OCI-LY3 (cell line): ENCODE measurements around the gene NFX1.

Experiments
- H2AFZ ChIP-seq: fragments of 200-600, 300-600 bp; shearing (Covaris generic); 2 replicates; pipeline ENCODE4 v1.6.0; 2014; ENCODE audit warnings: antibody characterized with exemption, low read depth, low read length
- H3K27ac ChIP-seq: fragments of 200-600, 300-600 bp; sonication (generic); 2 replicates; pipeline ENCODE4 v1.5.1; 2014; ENCODE audit warnings: mild to moderate bottlenecking, low read length, moderate library complexity, mixed read lengths
- H3K27me3 ChIP-seq: fragments of 200-600, 300-600 bp; sonication (generic); 2 replicates; pipeline ENCODE4 v1.6.1; 2014; ENCODE audit warnings: low read depth, low read length, mixed read lengths
- H3K36me3 ChIP-seq: fragments of 200-600, 300-600 bp; sonication (generic); replicated peaks from 2 replicates; pipeline ENCODE3; 2014; ENCODE audit warnings: low read depth, low read length, mixed read lengths
- H3K4me1 ChIP-seq: fragments of 300-600, 200-600 bp; sonication (generic); 2 replicates; pipeline ENCODE4 v1.6.1; 2014; ENCODE audit warnings: low read length, mixed read lengths
- H3K4me2 ChIP-seq: fragments of 200-600, 300-600 bp; sonication (generic); 2 replicates; pipeline ENCODE4 v1.6.1; 2014; ENCODE audit warnings: low read length, mixed read lengths
- H3K4me3 ChIP-seq: fragments of 300-600, 200-600 bp; sonication (generic); 2 replicates; pipeline ENCODE4 v1.5.1; 2014; ENCODE audit warnings: antibody characterized with exemption, mild to moderate bottlenecking, low read length, moderate library complexity
- H3K79me2 ChIP-seq: fragments of 300-600, 200-600 bp; shearing (Covaris generic); 2 replicates; pipeline ENCODE4 v1.6.1; 2014; ENCODE audit warnings: mild to moderate bottlenecking, low read length, mixed read lengths
- H3K9ac ChIP-seq: fragments of 300-600, 200-600 bp; shearing (Covaris generic); 2 replicates; pipeline ENCODE4 v1.6.0; 2014; ENCODE audit warnings: mild to moderate bottlenecking, low read length, moderate library complexity
- H3K9me3 ChIP-seq: fragments of 200-600, 300-600 bp; shearing (Covaris generic); 2 replicates; pipeline ENCODE4 v1.6.1; 2014; ENCODE audit warnings: low read length, mixed read lengths; ENCODE audit not compliant: insufficient read depth
- H4K20me1 ChIP-seq: fragments of 200-600, 300-600 bp; sonication (generic); 2 replicates; pipeline ENCODE4 v1.6.1; 2016; ENCODE audit warnings: low read length, mixed read lengths; ENCODE audit not compliant: insufficient read depth
- EZH2phosphoT487 ChIP-seq: fragments of 200-600 bp; shearing (Covaris generic); IDR thresholded peaks from 2 replicates; pipeline ENCODE4 v1.6.1; 2018; ENCODE audit warnings: antibody characterized with exemption, mixed run types, low read depth
- TF ChIP-seq, protein P1 (sequence below): fragments of 200-600, 300-600 bp; sonication (generic); IDR thresholded peaks from 2 replicates; pipeline ENCODE4 v1.5.1; 2014; ENCODE audit warnings: antibody characterized with exemption, low read length, low read depth

The NFX1 gene

DNA sequence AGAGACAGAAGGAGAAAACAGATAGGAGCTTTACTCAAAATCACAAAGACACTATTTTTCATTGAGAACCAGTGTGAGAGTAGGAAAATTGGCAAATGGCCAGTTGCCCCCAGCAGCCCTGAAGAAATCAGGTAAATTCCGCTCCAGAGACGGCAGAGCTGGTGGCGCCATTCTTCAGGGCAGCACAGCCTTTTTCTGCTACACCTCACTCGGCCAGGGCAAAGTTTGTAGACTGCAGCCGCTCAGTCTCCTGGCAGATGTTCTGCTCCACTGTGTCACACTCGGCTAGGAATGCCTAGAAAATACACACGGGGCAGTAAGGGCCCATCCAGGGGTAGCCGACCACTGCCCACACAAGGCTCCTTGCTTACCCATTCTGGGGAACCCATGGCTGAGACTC, 35.3 kb upstream of the NFX1 start:
- TF ChIP-seq EZH2phosphoT487 = no peak
- TF ChIP-seq, protein P1, sequence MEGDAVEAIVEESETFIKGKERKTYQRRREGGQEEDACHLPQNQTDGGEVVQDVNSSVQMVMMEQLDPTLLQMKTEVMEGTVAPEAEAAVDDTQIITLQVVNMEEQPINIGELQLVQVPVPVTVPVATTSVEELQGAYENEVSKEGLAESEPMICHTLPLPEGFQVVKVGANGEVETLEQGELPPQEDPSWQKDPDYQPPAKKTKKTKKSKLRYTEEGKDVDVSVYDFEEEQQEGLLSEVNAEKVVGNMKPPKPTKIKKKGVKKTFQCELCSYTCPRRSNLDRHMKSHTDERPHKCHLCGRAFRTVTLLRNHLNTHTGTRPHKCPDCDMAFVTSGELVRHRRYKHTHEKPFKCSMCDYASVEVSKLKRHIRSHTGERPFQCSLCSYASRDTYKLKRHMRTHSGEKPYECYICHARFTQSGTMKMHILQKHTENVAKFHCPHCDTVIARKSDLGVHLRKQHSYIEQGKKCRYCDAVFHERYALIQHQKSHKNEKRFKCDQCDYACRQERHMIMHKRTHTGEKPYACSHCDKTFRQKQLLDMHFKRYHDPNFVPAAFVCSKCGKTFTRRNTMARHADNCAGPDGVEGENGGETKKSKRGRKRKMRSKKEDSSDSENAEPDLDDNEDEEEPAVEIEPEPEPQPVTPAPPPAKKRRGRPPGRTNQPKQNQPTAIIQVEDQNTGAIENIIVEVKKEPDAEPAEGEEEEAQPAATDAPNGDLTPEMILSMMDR = no peak
- Histone ChIP-seq H3K36me3 (peaks cover 61% of the 10 kb centered on the region), H3K9me3 (no peaks in the 10 kb centered on the region), H3K79me2 (no peaks in the 10 kb centered on the region), H3K27me3 (no peaks in the 10 kb centered on the region), H3K4me3 (no peak overlapping the region), H3K4me2 (no peak overlapping the region), H3K4me1 (no peaks in the 10 kb centered on the region), H4K20me1 (no peaks in the 10 kb centered on the region), H2AFZ (no peak overlapping the region), H3K9ac (no peak overlapping the region), H3K27ac (no peak overlapping the region)

DNA sequence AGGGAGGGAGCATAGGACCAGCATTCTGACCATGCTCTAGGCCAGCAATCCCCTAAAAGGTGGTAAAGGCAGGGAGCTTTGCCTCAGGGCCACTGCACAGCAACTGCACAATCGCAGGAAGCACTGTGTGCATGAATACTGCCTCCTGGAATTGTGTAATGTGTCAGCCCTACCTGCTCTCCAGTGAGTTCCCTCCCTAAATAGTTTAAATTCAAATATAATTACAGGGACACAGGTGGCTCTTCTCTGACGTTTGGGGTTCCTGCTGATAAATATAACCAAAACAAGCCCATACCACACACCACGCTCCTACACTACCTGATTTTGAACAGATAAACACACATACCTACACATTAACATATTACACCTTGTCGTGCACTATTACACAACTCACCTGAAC, 34.8 kb upstream of the NFX1 start:
- H3K4me3 ChIP-seq = no peak overlapping the region
- H4K20me1 ChIP-seq = no peaks in the 10 kb centered on the region
- no peaks in the 10 kb centered on the region for H3K27me3 ChIP-seq
- H3K36me3 ChIP-seq = peaks cover 61% of the 10 kb centered on the region
- TF ChIP-seq EZH2phosphoT487 = no peak
- TF ChIP-seq, protein P1 = no peak
- H3K4me2 ChIP-seq = no peak overlapping the region
- H3K27ac ChIP-seq = no peak overlapping the region
- H3K9me3 ChIP-seq = no peaks in the 10 kb centered on the region
- H3K4me1 ChIP-seq = no peaks in the 10 kb centered on the region
- no peak overlapping the region for H3K9ac ChIP-seq
- peaks cover 2% of the 10 kb centered on the region; the same call in 1 of the 2 replicates for H3K79me2 ChIP-seq
- H2AFZ ChIP-seq = no peak overlapping the region

DNA sequence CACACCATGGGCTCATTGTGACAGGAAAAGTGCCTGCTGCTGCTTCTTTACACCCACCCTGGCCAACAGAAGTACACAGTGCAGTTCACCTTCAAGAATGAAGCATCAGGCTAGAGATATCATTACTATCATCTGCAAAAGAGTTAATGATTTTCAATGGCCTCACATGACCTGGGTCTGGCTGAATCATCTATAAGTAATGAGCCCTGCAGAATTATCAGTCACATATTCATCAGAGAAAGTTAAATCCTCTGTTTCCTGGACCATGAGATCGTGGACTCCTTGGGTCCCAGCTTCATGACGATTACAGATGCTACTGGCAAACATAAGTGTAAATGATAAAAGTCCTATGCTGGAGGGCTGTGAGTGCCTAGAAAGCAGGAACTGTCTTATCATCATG, 34.1 kb upstream of the NFX1 start:
- no peaks in the 10 kb centered on the region for H3K27me3 ChIP-seq
- H3K27ac ChIP-seq = no peak overlapping the region
- no peak overlapping the region for H3K4me2 ChIP-seq
- H2AFZ ChIP-seq = no peak overlapping the region
- no peak overlapping the region for H3K4me3 ChIP-seq
- no peaks in the 10 kb centered on the region for H4K20me1 ChIP-seq
- no peaks in the 10 kb centered on the region for H3K9me3 ChIP-seq
- TF ChIP-seq, protein P1 = no peak
- no peak for TF ChIP-seq EZH2phosphoT487
- no peaks in the 10 kb centered on the region for H3K4me1 ChIP-seq
- peaks cover 3% of the 10 kb centered on the region; the same call in 1 of the 2 replicates for H3K79me2 ChIP-seq
- peaks cover 66% of the 10 kb centered on the region for H3K36me3 ChIP-seq
- no peak overlapping the region for H3K9ac ChIP-seq

DNA sequence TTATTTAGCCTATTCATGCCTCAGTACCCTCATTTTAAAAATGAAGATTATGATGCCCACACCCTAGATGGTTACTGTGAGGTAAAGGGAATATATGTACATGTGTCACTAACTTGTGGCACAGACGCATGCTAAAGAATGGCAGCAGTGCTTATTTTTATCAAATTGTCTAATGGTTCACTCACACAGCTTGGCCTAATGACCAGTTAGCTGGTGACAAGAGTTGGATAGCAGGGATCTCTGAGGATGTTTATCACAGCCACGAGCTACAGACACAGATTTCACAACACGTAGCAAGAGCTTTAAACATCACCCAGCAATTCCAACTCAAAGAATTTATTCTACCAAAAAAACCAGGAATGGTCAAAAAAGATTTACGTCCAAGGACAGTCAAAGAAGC, 33.0 kb upstream of the NFX1 start:
- Histone ChIP-seq H3K27ac (no peak overlapping the region), H3K9me3 (no peaks in the 10 kb centered on the region), H3K79me2 (peaks cover 9% of the 10 kb centered on the region), H3K4me3 (no peak overlapping the region), H3K4me1 (no peaks in the 10 kb centered on the region), H3K4me2 (no peak overlapping the region), H3K36me3 (peaks cover 73% of the 10 kb centered on the region), H3K9ac (no peak overlapping the region), H3K27me3 (no peaks in the 10 kb centered on the region), H2AFZ (no peak overlapping the region), H4K20me1 (no peaks in the 10 kb centered on the region)
- TF ChIP-seq, protein P1 = no peak
- no peak for TF ChIP-seq EZH2phosphoT487
